ENCODE measurements around the gene BTAF1.

BTAF1 gene

GRCh38 chr10:92047215-92047614, 123.6 kb downstream of the BTAF1 start:
- no peak for DNase-seq (ENCODE audit: low read depth, low spot score)

GRCh38 chr10:92052088-92052487, 128.5 kb downstream of the BTAF1 start:
- no peak for DNase-seq (ENCODE audit: low read depth, low spot score)

- no peak for DNase-seq (ENCODE audit: low read depth, low spot score)
Observed at GRCh38 chr10:92052741-92053140, 129.2 kb downstream of the BTAF1 start.

GRCh38 chr10:92054807-92055206, 131.2 kb downstream of the BTAF1 start:
- no peak for DNase-seq (ENCODE audit: low read depth, low spot score)

- DNase-seq (ENCODE audit: low read depth, low spot score) = no peak
Observed at GRCh38 chr10:92062273-92062672, 138.7 kb downstream of the BTAF1 start.

GRCh38 chr10:92064506-92064905, 140.9 kb downstream of the BTAF1 start:
- no peak for DNase-seq (ENCODE audit: low read depth, low spot score)

GRCh38 chr10:92066386-92066785, 142.8 kb downstream of the BTAF1 start:
- no peak for DNase-seq (ENCODE audit: low read depth, low spot score)

GRCh38 chr10:92068900-92069299, 145.3 kb downstream of the BTAF1 start:
- no peak for DNase-seq (ENCODE audit: low read depth, low spot score)

GRCh38 chr10:92074126-92074887, 150.7 kb downstream of the BTAF1 start:
- no peak for DNase-seq (ENCODE audit: low read depth, low spot score)

GRCh38 chr10:92075829-92076228, 152.3 kb downstream of the BTAF1 start:
- no peak for DNase-seq (ENCODE audit: low read depth, low spot score)

GRCh38 chr10:92076722-92077121, 153.2 kb downstream of the BTAF1 start:
- no peak for DNase-seq (ENCODE audit: low read depth, low spot score)

GRCh38 chr10:92079003-92079402, 155.4 kb downstream of the BTAF1 start:
- DNase-seq (ENCODE audit: low read depth, low spot score) = no peak
